GM10248 (cell line): Measurements from ENCODE around the gene GBA3.

ENCODE experiments used
- CTCF ChIA-PET: fragments of 300-600 bp; sonication (Branson Sonifier 250); formaldehyde crosslinking; extraction: SDS; loops from one replicate; lab custom pipeline; 2021; ENCODE audit warnings: antibody characterized with exemption; lab: Yijun Ruan, JAX
- POLR2A ChIA-PET: fragments of 350-650 bp; sonication (Branson Sonifier 250); formaldehyde crosslinking; extraction: SDS; loops from one replicate; lab custom pipeline; 2020; ENCODE audit warnings: antibody characterized with exemption; lab: Yijun Ruan, JAX
- DNase-seq: peaks from one replicate; pipeline ENCODE4 v3.0.0; 2012; ENCODE audit errors: extremely low spot score
- TF ChIP-seq, protein P1 (sequence below): IDR thresholded peaks from 2 replicates; pipeline ENCODE4 v1.5.1; 2012; ENCODE audit warnings: mild to moderate bottlenecking, low read depth; ENCODE audit errors: extremely low read depth, missing control alignments, control extremely low read depth

The GBA3 gene

DNA sequence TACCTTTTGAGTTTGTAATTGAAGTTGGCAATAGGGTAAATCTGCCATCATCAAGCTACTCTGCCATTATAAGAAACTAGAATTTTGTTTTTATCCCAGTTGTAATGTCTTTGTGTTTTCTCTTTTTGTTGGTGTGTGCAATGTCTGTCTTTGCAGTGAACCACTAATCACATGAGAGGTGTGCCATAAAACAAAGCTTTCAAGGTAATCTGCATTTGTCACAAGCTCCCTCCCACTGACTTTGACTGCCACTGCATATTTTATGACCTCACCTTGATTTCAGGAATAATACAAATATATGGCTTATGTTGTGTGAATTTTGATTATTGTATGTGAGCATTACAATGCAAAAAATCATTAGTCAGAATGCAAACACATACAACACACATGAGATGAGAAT lies 9.0 kb upstream of the GBA3 start:
- POLR2A ChIA-PET = no interaction called here
- CTCF ChIA-PET = no interaction called here
- DNase-seq = no peak
- TF ChIP-seq, protein P1, sequence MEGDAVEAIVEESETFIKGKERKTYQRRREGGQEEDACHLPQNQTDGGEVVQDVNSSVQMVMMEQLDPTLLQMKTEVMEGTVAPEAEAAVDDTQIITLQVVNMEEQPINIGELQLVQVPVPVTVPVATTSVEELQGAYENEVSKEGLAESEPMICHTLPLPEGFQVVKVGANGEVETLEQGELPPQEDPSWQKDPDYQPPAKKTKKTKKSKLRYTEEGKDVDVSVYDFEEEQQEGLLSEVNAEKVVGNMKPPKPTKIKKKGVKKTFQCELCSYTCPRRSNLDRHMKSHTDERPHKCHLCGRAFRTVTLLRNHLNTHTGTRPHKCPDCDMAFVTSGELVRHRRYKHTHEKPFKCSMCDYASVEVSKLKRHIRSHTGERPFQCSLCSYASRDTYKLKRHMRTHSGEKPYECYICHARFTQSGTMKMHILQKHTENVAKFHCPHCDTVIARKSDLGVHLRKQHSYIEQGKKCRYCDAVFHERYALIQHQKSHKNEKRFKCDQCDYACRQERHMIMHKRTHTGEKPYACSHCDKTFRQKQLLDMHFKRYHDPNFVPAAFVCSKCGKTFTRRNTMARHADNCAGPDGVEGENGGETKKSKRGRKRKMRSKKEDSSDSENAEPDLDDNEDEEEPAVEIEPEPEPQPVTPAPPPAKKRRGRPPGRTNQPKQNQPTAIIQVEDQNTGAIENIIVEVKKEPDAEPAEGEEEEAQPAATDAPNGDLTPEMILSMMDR = no peak

GRCh38 chr4:22686141-22686540 lies 6.6 kb upstream of the GBA3 start:
- ChIA-PET CTCF (interaction anchor here (0.8 kb wide), 1 partner anchor 8 kb away, joined by 3 read pairs; no protein-coding TSS in a partner anchor), POLR2A (no interaction called here)
- TF ChIP-seq, protein P1 = no peak
- no peak for DNase-seq

DNA sequence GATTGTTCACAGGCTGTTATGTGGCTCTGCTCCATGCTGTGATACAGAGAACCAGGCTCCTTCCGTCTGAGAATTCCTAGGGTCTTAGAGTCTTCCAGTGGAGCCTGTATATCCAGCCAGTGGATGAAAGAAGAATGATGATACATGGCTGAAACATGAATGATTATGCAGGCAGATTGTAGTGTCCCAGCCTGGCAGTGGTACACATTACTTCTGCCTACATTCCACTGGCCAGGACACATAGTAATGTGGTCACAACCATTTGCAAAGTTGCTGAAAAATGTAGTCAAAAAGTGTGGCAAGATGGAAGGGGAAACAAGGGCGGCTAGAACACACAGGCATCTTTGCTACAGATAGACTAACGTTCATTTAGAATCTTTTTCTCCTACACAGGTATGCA lies 4.5 kb upstream of the GBA3 start:
- ChIA-PET POLR2A (no interaction called here), CTCF (no interaction called here)
- TF ChIP-seq, protein P1 = no peak
- DNase-seq = no peak

DNA sequence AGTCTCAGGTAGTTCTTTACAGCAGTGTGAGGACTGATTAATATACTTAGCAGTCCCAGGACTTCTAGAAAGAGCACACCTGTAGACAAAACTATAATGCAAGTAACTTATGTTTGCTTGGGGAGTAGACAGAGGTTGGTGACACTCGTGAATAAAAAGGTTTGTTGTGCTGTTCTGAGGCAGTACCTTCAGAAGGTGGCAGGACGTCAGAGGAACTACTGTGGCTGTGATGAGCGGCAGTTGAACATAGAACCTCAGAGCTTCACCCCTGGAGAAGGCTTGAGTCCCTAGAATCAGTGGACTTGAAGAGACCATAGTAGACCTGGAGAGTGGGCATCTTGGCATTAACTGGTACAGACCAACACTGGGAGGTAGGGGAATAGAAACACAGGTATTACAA lies 3.3 kb upstream of the GBA3 start:
- POLR2A ChIA-PET = no interaction called here
- CTCF ChIA-PET = no interaction called here
- TF ChIP-seq, protein P1 = no peak
- DNase-seq = no peak

DNA sequence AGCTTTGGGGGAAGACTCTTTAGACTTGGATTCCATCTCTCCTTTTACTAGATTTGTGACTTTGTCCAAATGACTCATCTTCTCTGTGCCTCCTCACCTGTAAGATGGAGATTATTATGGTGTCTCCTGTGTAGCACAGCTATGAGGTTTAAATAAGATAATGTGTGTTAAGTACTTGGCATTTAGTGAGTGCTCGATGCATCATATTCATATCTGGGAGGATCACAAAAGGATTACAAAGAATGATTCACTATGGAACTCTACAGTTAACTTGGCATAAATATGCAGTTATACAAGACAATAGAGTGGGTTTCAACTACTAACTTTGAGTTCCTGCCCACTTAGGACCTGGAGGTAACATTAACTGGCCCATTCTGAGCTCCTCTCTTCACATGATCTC lies 2.3 kb downstream of the GBA3 start:
- ChIA-PET POLR2A (no interaction called here), CTCF (interaction anchor here (1.1 to 2.1 kb wide), 2 partner anchors 18 to 906 kb away, joined by 3 to 7 read pairs; no protein-coding TSS in a partner anchor)
- TF ChIP-seq, protein P1 = no peak
- DNase-seq = no peak

DNA sequence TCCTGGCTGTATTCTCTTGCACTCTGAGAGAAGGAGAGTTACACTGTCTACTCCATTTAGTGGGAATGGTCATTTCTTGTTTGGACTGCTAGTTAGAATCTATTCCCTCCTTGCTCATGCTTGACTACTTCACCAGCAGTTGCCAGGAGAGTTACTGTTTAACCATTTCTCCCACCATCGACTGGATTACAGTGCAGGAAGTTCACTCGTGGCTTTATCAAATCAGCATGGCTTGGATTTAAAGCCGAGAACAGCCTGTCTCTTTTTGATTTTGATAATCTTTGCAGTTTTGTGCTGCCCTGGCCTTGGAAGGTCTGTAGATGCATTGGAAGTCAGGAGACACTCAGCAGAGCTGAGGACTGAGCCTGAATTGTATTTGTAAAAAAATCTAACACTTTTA lies 3.2 kb downstream of the GBA3 start:
- ChIA-PET CTCF (interaction anchor here (1.1 kb wide), 1 partner anchor 17 kb away, joined by 3 read pairs; no protein-coding TSS in a partner anchor), POLR2A (no interaction called here)
- DNase-seq = no peak
- TF ChIP-seq, protein P1 = no peak
